Suprapubic skin (tissue), 4 donors: Measurements from ENCODE around the gene CENPK.

Experiments
- POLR2A ChIP-seq, 2 donors: fragments of 450-650 bp; IDR thresholded peaks; one replicate each; pipeline ENCODE4 v1.6.1; 2017; ENCODE audit warnings: antibody characterized with exemption in 2 of 2, mild to moderate bottlenecking in 2 of 2, moderate library complexity in 2 of 2
- POLR2AphosphoS5 ChIP-seq, 3 donors: sonication (generic); formaldehyde crosslinking; IDR thresholded peaks; one replicate each; pipeline ENCODE4 v1.6.1; 2017; ENCODE audit warnings: antibody characterized with exemption in 3 of 3
- TF ChIP-seq, protein P1 (sequence below), 2 donors: fragments of 200-600 bp in 1 of 2; fragments of 450-650 bp in 1 of 2; sonication (generic) in 1 of 2; IDR thresholded peaks; one replicate each; pipeline ENCODE4 v1.5.1; 2016 to 2019; ENCODE audit warnings: antibody characterized with exemption in 2 of 2, mild to moderate bottlenecking in 1 of 2, moderate library complexity in 1 of 2

DNA sequence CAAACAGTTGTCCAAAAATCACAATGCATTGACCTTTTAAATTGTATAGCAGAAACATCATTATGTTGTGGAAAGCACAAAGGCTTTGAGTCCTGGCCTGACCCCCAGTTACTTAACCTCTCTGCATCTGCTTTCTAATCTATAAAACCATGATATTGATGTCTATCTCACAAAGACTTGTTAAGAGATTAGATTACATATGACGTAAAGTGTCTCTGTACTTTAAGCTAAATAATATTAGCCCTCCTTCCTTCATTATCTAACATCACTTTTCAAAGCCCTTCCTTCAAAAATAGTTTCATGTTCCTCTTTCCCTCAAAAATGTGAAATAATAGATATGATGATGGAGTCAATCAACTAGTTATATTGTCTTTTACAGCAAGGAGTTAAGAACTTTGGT lies 84.6 kb downstream of the CENPK start:
- TF ChIP-seq, protein P1, sequence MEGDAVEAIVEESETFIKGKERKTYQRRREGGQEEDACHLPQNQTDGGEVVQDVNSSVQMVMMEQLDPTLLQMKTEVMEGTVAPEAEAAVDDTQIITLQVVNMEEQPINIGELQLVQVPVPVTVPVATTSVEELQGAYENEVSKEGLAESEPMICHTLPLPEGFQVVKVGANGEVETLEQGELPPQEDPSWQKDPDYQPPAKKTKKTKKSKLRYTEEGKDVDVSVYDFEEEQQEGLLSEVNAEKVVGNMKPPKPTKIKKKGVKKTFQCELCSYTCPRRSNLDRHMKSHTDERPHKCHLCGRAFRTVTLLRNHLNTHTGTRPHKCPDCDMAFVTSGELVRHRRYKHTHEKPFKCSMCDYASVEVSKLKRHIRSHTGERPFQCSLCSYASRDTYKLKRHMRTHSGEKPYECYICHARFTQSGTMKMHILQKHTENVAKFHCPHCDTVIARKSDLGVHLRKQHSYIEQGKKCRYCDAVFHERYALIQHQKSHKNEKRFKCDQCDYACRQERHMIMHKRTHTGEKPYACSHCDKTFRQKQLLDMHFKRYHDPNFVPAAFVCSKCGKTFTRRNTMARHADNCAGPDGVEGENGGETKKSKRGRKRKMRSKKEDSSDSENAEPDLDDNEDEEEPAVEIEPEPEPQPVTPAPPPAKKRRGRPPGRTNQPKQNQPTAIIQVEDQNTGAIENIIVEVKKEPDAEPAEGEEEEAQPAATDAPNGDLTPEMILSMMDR (IDR thresholded peaks at IDR 0.05): no peak
- TF ChIP-seq POLR2AphosphoS5 (IDR thresholded peaks at IDR 0.05): no peak
- no peak for TF ChIP-seq POLR2A (IDR thresholded peaks at IDR 0.05)
